Nucleus accumbens (tissue), 56 donors: ENCODE results near the gene DYRK1A.
"Not testable (repeated sequence)": the region's sequence is repeated elsewhere in the genome, so short reads cannot be mapped to it uniquely, and the experiment has no call there.

ENCODE experiments used
- DNase-seq, 56 donors: peaks; one replicate each; lab custom pipeline; 2025; lab: John Stamatoyannopoulos, UW

DYRK1A gene

GRCh38 chr21:37516998-37517397, 150.4 kb downstream of the DYRK1A start:
- no peak for DNase-seq

- DNase-seq = no peak
Observed at GRCh38 chr21:37520801-37521200, 154.2 kb downstream of the DYRK1A start.

GRCh38 chr21:37521658-37522057, 155.1 kb downstream of the DYRK1A start:
- no peak for DNase-seq

- DNase-seq = no peak
Observed at GRCh38 chr21:37522641-37523295, 156.2 kb downstream of the DYRK1A start.

GRCh38 chr21:37524944-37525343, 158.4 kb downstream of the DYRK1A start:
- not testable (repeated sequence) for DNase-seq

- DNase-seq = no peak
Observed at GRCh38 chr21:37525810-37526209, 159.2 kb downstream of the DYRK1A start.

- no peak for DNase-seq
Observed at GRCh38 chr21:37527103-37527502, 160.5 kb downstream of the DYRK1A start.

- no peak for DNase-seq
Observed at GRCh38 chr21:37527716-37528115, 161.1 kb downstream of the DYRK1A start.

- DNase-seq = no peak
Observed at GRCh38 chr21:37528150-37528937, 161.8 kb downstream of the DYRK1A start.

GRCh38 chr21:37529649-37530048, 163.1 kb downstream of the DYRK1A start:
- no peak for DNase-seq

- DNase-seq = no peak
Observed at GRCh38 chr21:37530901-37531351, 164.4 kb downstream of the DYRK1A start.

- peak in 18 of 56 donors; percentile 2 to 77 (median 36) for DNase-seq
Observed at GRCh38 chr21:37531431-37531932, 164.9 kb downstream of the DYRK1A start.

- peak in 1 of 56 donors; percentile 4 for DNase-seq
Observed at GRCh38 chr21:37532868-37533780, 166.6 kb downstream of the DYRK1A start.

- no peak for DNase-seq
Observed at GRCh38 chr21:37534431-37534830, 167.9 kb downstream of the DYRK1A start.

GRCh38 chr21:37535130-37535529, 168.6 kb downstream of the DYRK1A start:
- no peak for DNase-seq

- no peak for DNase-seq
Observed at GRCh38 chr21:37535672-37536071, 169.1 kb downstream of the DYRK1A start.

- DNase-seq = no peak
Observed at GRCh38 chr21:37536616-37537278, 170.2 kb downstream of the DYRK1A start.

GRCh38 chr21:37537391-37537996, 170.9 kb downstream of the DYRK1A start:
- no peak for DNase-seq

- DNase-seq = no peak
Observed at GRCh38 chr21:37538971-37539590, 172.5 kb downstream of the DYRK1A start.
